ENCODE data around the gene PAX8.
"Not testable (repeated sequence)": the region's sequence is repeated elsewhere in the genome, so short reads cannot be mapped to it uniquely, and the experiment has no call there.

The PAX8 gene

DNA sequence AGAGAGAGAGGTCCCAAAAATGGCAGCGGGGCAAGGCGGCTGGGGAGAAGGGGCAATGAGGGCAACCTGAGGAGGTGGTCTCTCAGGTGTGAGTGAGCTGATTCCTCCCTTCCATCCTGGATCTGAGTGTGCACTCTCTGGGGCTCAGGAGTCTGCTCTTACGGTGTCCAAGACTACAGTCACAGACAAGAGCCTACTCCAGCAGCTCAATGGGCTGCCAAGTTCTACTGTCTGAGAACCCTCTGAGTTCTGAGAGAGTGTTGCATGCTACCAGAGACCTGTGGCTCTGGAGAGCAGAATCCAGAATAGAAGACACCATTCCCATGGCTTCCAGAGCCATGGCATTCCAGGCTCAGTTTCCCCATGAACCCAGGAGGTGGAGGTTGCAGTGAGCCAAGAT is 7.1 kb upstream of the PAX8 start:
- TF ChIP-seq, protein P1, sequence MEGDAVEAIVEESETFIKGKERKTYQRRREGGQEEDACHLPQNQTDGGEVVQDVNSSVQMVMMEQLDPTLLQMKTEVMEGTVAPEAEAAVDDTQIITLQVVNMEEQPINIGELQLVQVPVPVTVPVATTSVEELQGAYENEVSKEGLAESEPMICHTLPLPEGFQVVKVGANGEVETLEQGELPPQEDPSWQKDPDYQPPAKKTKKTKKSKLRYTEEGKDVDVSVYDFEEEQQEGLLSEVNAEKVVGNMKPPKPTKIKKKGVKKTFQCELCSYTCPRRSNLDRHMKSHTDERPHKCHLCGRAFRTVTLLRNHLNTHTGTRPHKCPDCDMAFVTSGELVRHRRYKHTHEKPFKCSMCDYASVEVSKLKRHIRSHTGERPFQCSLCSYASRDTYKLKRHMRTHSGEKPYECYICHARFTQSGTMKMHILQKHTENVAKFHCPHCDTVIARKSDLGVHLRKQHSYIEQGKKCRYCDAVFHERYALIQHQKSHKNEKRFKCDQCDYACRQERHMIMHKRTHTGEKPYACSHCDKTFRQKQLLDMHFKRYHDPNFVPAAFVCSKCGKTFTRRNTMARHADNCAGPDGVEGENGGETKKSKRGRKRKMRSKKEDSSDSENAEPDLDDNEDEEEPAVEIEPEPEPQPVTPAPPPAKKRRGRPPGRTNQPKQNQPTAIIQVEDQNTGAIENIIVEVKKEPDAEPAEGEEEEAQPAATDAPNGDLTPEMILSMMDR (IDR thresholded peaks at IDR 0.05; ENCODE audit: insufficient read depth, low read length, poor library complexity, severe bottlenecking) = no peak
- no peak for TF ChIP-seq EZH2phosphoT487 (conservative IDR thresholded peaks at IDR 0.05; ENCODE audit: low read length)
- Histone ChIP-seq H3K4me3 (ENCODE audit: insufficient read depth, low read length, poor library complexity, severe bottlenecking) (no peak overlapping the region), H3K27ac (ENCODE audit: low read depth, low read length) (no peak overlapping the region), H3K27me3 (ENCODE audit: low read length) (no peaks in the 10 kb centered on the region), H2AFZ (ENCODE audit: low read depth, low read length, severe bottlenecking) (no peak overlapping the region), H4K20me1 (ENCODE audit: low read depth, low read length) (no peaks in the 10 kb centered on the region), H3K9me2 (replicated peaks; ENCODE audit: insufficient read depth, low read length) (no peaks in the 10 kb centered on the region), H3K79me2 (ENCODE audit: insufficient read depth, low read length) (no peaks in the 10 kb centered on the region), H3K4me2 (ENCODE audit: low read depth, low read length, poor library complexity, severe bottlenecking) (no peak overlapping the region), H3K9me3 (ENCODE audit: insufficient read depth, low read length) (no peaks in the 10 kb centered on the region), H3K36me3 (ENCODE audit: low read length) (no peaks in the 10 kb centered on the region), H3K9ac (ENCODE audit: low read length) (no peak overlapping the region), H3F3A (ENCODE audit: insufficient read depth) (no peaks in the 10 kb centered on the region)

DNA sequence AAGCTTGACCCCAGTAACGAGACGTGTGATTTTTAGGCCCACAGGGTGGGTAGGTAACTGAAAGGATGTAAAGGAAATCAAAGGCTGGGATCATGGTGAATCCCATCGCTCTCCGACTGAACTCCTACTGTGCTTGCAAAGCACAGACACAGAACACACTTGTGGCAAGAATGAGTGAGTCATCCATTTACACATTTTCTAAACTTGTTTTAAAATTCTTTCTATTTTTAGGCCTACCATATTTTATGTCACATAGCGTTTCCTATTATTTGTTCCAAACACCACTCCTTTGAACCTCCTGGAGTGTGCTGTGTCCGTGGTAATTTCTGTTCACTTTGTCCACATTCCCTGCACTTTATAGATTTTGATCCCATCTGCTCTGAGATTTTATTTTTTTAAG is 6.3 kb upstream of the PAX8 start:
- not testable (repeated sequence) for H2AFZ ChIP-seq (ENCODE audit: low read depth, low read length, severe bottlenecking); H3K4me3 ChIP-seq (ENCODE audit: insufficient read depth, low read length, poor library complexity, severe bottlenecking); H3K9ac ChIP-seq (ENCODE audit: low read length); H4K20me1 ChIP-seq (ENCODE audit: low read depth, low read length); H3K36me3 ChIP-seq (ENCODE audit: low read length); H3K79me2 ChIP-seq (ENCODE audit: insufficient read depth, low read length); H3K27ac ChIP-seq (ENCODE audit: low read depth, low read length); H3F3A ChIP-seq (ENCODE audit: insufficient read depth); H3K9me3 ChIP-seq (ENCODE audit: insufficient read depth, low read length); H3K9me2 ChIP-seq (replicated peaks; ENCODE audit: insufficient read depth, low read length); H3K4me2 ChIP-seq (ENCODE audit: low read depth, low read length, poor library complexity, severe bottlenecking); H3K27me3 ChIP-seq (ENCODE audit: low read length)

DNA sequence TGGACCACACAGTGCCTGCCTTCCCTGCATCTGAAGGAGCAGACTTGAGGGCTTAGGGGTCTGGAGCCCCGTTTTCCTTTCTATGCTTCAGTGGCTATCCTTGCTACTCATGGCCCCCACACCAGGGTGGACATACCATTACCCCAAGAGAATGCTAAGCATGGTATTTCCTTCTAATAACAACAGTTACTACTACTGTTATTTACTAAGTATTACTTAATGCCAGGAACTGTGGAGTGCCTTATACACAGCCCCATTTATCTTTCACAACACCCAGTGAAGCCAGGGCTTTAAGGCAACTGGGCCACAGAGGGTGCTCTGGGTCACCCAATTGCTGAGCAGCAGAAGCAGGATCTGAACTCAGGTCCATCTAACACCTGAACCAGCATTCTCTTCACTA is 5.8 kb upstream of the PAX8 start:
- Histone ChIP-seq H3K9me2 (replicated peaks; ENCODE audit: insufficient read depth, low read length) (no peaks in the 10 kb centered on the region), H3K4me3 (ENCODE audit: insufficient read depth, low read length, poor library complexity, severe bottlenecking) (no peak overlapping the region), H3F3A (ENCODE audit: insufficient read depth) (no peaks in the 10 kb centered on the region), H2AFZ (ENCODE audit: low read depth, low read length, severe bottlenecking) (no peak overlapping the region), H3K27me3 (ENCODE audit: low read length) (no peaks in the 10 kb centered on the region), H3K4me2 (ENCODE audit: low read depth, low read length, poor library complexity, severe bottlenecking) (no peak overlapping the region), H3K36me3 (ENCODE audit: low read length) (no peaks in the 10 kb centered on the region), H3K9ac (ENCODE audit: low read length) (no peak overlapping the region), H3K27ac (ENCODE audit: low read depth, low read length) (no peak overlapping the region), H3K79me2 (ENCODE audit: insufficient read depth, low read length) (no peaks in the 10 kb centered on the region), H3K9me3 (ENCODE audit: insufficient read depth, low read length) (no peaks in the 10 kb centered on the region), H4K20me1 (ENCODE audit: low read depth, low read length) (no peaks in the 10 kb centered on the region)
- TF ChIP-seq, protein P1 (IDR thresholded peaks at IDR 0.05; ENCODE audit: insufficient read depth, low read length, poor library complexity, severe bottlenecking) = no peak
- no peak for TF ChIP-seq EZH2phosphoT487 (conservative IDR thresholded peaks at IDR 0.05; ENCODE audit: low read length)

DNA sequence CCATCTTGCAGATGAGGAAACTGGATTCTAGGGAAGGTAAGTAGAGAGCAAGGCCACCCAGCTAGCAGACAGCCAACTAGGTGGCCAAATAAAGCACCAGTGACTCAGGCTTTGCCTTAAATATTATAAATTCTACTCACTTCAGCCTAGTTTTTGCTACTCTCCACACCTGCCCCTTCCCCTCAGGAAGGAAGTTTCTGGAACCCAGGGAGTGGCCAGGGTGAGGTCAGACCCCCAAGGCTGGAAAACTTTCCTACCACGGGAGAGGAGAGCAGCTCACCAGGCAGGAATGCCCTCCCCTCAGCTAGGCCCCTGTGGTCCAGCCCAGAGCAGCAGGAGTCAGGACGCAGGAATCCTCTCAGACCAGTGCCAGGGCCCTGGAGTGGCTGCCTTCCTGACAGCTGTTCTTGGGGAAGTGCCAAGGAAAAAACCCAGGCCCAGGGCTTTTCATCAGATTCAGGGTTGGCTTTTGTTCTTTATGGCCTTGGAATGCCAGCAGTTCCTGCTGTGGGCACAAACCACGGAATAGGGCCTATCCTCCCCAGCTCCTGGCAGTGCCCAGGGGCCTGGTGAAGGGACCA is 5.1 kb upstream of the PAX8 start:
- no peak overlapping the region for H2AFZ ChIP-seq (ENCODE audit: low read depth, low read length, severe bottlenecking)
- TF ChIP-seq, protein P1 (IDR thresholded peaks at IDR 0.05; ENCODE audit: insufficient read depth, low read length, poor library complexity, severe bottlenecking) = no peak
- TF ChIP-seq EZH2phosphoT487 (conservative IDR thresholded peaks at IDR 0.05; ENCODE audit: low read length) = no peak
- no peaks in the 10 kb centered on the region for H3F3A ChIP-seq (ENCODE audit: insufficient read depth)
- no peak overlapping the region for H3K27ac ChIP-seq (ENCODE audit: low read depth, low read length)
- no peaks in the 10 kb centered on the region for H3K79me2 ChIP-seq (ENCODE audit: insufficient read depth, low read length)
- H4K20me1 ChIP-seq (ENCODE audit: low read depth, low read length) = no peaks in the 10 kb centered on the region
- H3K4me3 ChIP-seq (ENCODE audit: insufficient read depth, low read length, poor library complexity, severe bottlenecking) = no peak overlapping the region
- H3K27me3 ChIP-seq (ENCODE audit: low read length) = no peaks in the 10 kb centered on the region
- H3K9me2 ChIP-seq (replicated peaks; ENCODE audit: insufficient read depth, low read length) = no peaks in the 10 kb centered on the region
- no peak overlapping the region for H3K9ac ChIP-seq (ENCODE audit: low read length)
- H3K9me3 ChIP-seq (ENCODE audit: insufficient read depth, low read length) = no peaks in the 10 kb centered on the region
- H3K36me3 ChIP-seq (ENCODE audit: low read length) = no peaks in the 10 kb centered on the region
- H3K4me2 ChIP-seq (ENCODE audit: low read depth, low read length, poor library complexity, severe bottlenecking) = no peak overlapping the region
